ENCODE data around the gene EGFR. TPM values are rescaled to one million over a fixed set of nuclear protein-coding genes. Genes with fewer than 3 reads are reported as not detected.

The EGFR gene
- total RNA-seq, 1 donor from 2014 or later = 12.8 TPM

- no peaks in the 10 kb centered on the region for H3K4me1 Mint-ChIP-seq (ENCODE audit: low read depth, unreplicated experiment)
- H3K4me3 Mint-ChIP-seq (ENCODE audit: unreplicated experiment) = no peak overlapping the region
- peaks cover 2% of the 10 kb centered on the region for H3K27me3 Mint-ChIP-seq (ENCODE audit: unreplicated experiment)
- DNase-seq = no peak
- H3K36me3 Mint-ChIP-seq (ENCODE audit: unreplicated experiment) = no peaks in the 10 kb centered on the region
- no peaks in the 10 kb centered on the region for H3K9me3 Mint-ChIP-seq (ENCODE audit: unreplicated experiment)
- TF ChIP-seq CTCF (IDR thresholded peaks at IDR 0.05; ENCODE audit: partially characterized antibody, unreplicated experiment) = no peak
- no peak overlapping the region for H3K27ac Mint-ChIP-seq (ENCODE audit: unreplicated experiment)
Observed at GRCh38 chr7:55081068-55081467, 62.3 kb downstream of the EGFR start.

GRCh38 chr7:55081472-55082227 lies 62.8 kb downstream of the EGFR start:
- no peaks in the 10 kb centered on the region for H3K36me3 Mint-ChIP-seq (ENCODE audit: unreplicated experiment)
- TF ChIP-seq CTCF (IDR thresholded peaks at IDR 0.05; ENCODE audit: partially characterized antibody, unreplicated experiment) = no peak
- H3K27me3 Mint-ChIP-seq (ENCODE audit: unreplicated experiment) = peaks cover 2% of the 10 kb centered on the region
- no peaks in the 10 kb centered on the region for H3K9me3 Mint-ChIP-seq (ENCODE audit: unreplicated experiment)
- no peak overlapping the region for H3K27ac Mint-ChIP-seq (ENCODE audit: unreplicated experiment)
- no peak for DNase-seq
- H3K4me3 Mint-ChIP-seq (ENCODE audit: unreplicated experiment) = no peak overlapping the region
- H3K4me1 Mint-ChIP-seq (ENCODE audit: low read depth, unreplicated experiment) = peaks cover under 1% of the 10 kb centered on the region

GRCh38 chr7:55082228-55082603 lies 63.4 kb downstream of the EGFR start:
- H3K27me3 Mint-ChIP-seq (ENCODE audit: unreplicated experiment) = peaks cover 2% of the 10 kb centered on the region
- H3K36me3 Mint-ChIP-seq (ENCODE audit: unreplicated experiment) = no peaks in the 10 kb centered on the region
- peaks cover 2% of the 10 kb centered on the region for H3K4me1 Mint-ChIP-seq (ENCODE audit: low read depth, unreplicated experiment)
- H3K4me3 Mint-ChIP-seq (ENCODE audit: unreplicated experiment) = no peak overlapping the region
- H3K27ac Mint-ChIP-seq (ENCODE audit: unreplicated experiment) = no peak overlapping the region
- no peaks in the 10 kb centered on the region for H3K9me3 Mint-ChIP-seq (ENCODE audit: unreplicated experiment)
- no peak for DNase-seq
- no peak for TF ChIP-seq CTCF (IDR thresholded peaks at IDR 0.05; ENCODE audit: partially characterized antibody, unreplicated experiment)

GRCh38 chr7:55083206-55083605 lies 64.4 kb downstream of the EGFR start:
- no peak for DNase-seq
- H3K36me3 Mint-ChIP-seq (ENCODE audit: unreplicated experiment) = no peaks in the 10 kb centered on the region
- peaks cover 2% of the 10 kb centered on the region for H3K4me1 Mint-ChIP-seq (ENCODE audit: low read depth, unreplicated experiment)
- no peak overlapping the region for H3K4me3 Mint-ChIP-seq (ENCODE audit: unreplicated experiment)
- no peaks in the 10 kb centered on the region for H3K9me3 Mint-ChIP-seq (ENCODE audit: unreplicated experiment)
- H3K27me3 Mint-ChIP-seq (ENCODE audit: unreplicated experiment) = peaks cover 2% of the 10 kb centered on the region
- H3K27ac Mint-ChIP-seq (ENCODE audit: unreplicated experiment) = no peak overlapping the region
- no peak for TF ChIP-seq CTCF (IDR thresholded peaks at IDR 0.05; ENCODE audit: partially characterized antibody, unreplicated experiment)

GRCh38 chr7:55084307-55084706 lies 65.5 kb downstream of the EGFR start:
- H3K27me3 Mint-ChIP-seq (ENCODE audit: unreplicated experiment) = peaks cover 2% of the 10 kb centered on the region
- no peak for DNase-seq
- no peak for TF ChIP-seq CTCF (IDR thresholded peaks at IDR 0.05; ENCODE audit: partially characterized antibody, unreplicated experiment)
- H3K9me3 Mint-ChIP-seq (ENCODE audit: unreplicated experiment) = no peaks in the 10 kb centered on the region
- peaks cover 2% of the 10 kb centered on the region for H3K4me1 Mint-ChIP-seq (ENCODE audit: low read depth, unreplicated experiment)
- no peaks in the 10 kb centered on the region for H3K36me3 Mint-ChIP-seq (ENCODE audit: unreplicated experiment)
- H3K4me3 Mint-ChIP-seq (ENCODE audit: unreplicated experiment) = no peak overlapping the region
- no peak overlapping the region for H3K27ac Mint-ChIP-seq (ENCODE audit: unreplicated experiment)
